WERI-Rb-1 (cell line): ENCODE data around the gene PLXNA2.

Source experiments
- DNase-seq: peaks from one replicate; pipeline ENCODE4 v3.0.0-alpha.2; 2020
- H3K27ac ChIP-seq: fragments of 250-450 bp; sonication (Bioruptor Pico); 2 replicates; pipeline ENCODE4 v1.5.1; 2020; ENCODE audit warnings: mild to moderate bottlenecking, moderate library complexity
- H3K27me3 ChIP-seq: fragments of 250-450 bp; sonication (Bioruptor Pico); 2 replicates; pipeline ENCODE4 v1.5.1; 2021; ENCODE audit warnings: mild to moderate bottlenecking, low read depth, moderate library complexity; ENCODE audit not compliant: insufficient read depth, severe bottlenecking
- H3K36me3 ChIP-seq: fragments of 250-450 bp; sonication (Bioruptor Pico); 2 replicates; pipeline ENCODE4 v1.5.1; 2020; ENCODE audit warnings: mild to moderate bottlenecking, moderate library complexity
- H3K4me3 ChIP-seq: 2 replicates; pipeline ENCODE4 v1.5.1; 2011; ENCODE audit warnings: low read depth, mild to moderate bottlenecking, control low read depth, low read length
- H3K9me3 ChIP-seq: fragments of 250-450 bp; sonication (Bioruptor Pico); 2 replicates; pipeline ENCODE4 v1.5.1; 2021; ENCODE audit warnings: mild to moderate bottlenecking, moderate library complexity; ENCODE audit not compliant: severe bottlenecking
- TF ChIP-seq, protein P1 (sequence below): IDR thresholded peaks from 2 replicates; pipeline ENCODE4 v1.5.1; 2011; ENCODE audit warnings: low read depth, mild to moderate bottlenecking, control low read depth, inconsistent platforms, low read length

The PLXNA2 gene

GRCh38 chr1:208159555-208160258, 84.5 kb downstream of the PLXNA2 start:
- H3K36me3 ChIP-seq = no peaks in the 10 kb centered on the region
- no peak for DNase-seq
- H3K27me3 ChIP-seq = no peaks in the 10 kb centered on the region
- peak overlapping the region; percentile 61 for H3K27ac ChIP-seq
- TF ChIP-seq, protein P1, sequence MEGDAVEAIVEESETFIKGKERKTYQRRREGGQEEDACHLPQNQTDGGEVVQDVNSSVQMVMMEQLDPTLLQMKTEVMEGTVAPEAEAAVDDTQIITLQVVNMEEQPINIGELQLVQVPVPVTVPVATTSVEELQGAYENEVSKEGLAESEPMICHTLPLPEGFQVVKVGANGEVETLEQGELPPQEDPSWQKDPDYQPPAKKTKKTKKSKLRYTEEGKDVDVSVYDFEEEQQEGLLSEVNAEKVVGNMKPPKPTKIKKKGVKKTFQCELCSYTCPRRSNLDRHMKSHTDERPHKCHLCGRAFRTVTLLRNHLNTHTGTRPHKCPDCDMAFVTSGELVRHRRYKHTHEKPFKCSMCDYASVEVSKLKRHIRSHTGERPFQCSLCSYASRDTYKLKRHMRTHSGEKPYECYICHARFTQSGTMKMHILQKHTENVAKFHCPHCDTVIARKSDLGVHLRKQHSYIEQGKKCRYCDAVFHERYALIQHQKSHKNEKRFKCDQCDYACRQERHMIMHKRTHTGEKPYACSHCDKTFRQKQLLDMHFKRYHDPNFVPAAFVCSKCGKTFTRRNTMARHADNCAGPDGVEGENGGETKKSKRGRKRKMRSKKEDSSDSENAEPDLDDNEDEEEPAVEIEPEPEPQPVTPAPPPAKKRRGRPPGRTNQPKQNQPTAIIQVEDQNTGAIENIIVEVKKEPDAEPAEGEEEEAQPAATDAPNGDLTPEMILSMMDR = no peak
- H3K4me3 ChIP-seq = no peak overlapping the region
- H3K9me3 ChIP-seq = no peaks in the 10 kb centered on the region

DNA sequence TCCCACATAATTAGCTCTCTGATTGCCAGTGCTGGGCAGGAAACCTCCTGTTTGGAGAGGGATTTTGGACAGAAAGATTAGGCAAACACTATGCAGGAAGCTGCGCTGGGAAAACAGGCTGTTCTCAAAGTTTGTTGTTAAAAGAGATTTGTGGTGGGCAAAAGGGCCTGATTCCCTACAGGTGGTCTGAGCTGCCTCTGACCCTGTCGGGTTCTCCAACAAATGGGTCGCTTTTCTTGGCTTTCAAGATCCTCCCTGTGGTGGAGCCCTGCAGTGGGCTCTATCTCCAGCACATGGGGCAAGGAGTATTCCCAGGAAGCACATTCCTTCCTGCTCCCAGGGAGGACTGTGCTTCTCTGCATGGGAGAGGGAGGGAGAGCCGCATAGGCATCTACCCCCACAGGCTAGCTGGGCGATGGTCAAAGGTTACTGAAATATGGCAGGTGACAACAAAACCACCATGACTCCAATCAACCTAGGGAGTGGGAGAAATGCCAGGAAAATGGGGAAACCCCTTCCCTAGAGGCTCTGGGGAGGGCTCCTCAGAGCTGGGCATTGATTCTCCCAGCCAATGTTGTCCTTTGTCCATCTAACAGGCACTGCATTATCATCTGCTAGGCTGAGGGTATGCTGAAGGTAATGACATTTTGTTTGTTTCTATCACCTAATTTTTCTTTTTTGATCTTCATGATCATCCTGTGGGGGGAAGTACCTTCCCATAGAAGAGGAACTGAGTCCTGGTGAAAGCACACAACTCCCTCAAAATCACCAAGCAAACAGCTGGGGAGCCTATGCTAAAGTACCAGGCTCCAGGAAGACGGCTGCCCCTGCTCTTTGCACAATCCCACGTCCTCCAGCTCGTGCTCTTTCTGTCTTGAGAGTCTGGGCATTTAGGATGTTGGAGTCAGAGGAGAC, 85.3 kb downstream of the PLXNA2 start:
- no peaks in the 10 kb centered on the region for H3K36me3 ChIP-seq
- no peaks in the 10 kb centered on the region for H3K9me3 ChIP-seq
- H3K27ac ChIP-seq = peak overlapping the region; percentile 61
- no peaks in the 10 kb centered on the region for H3K27me3 ChIP-seq
- no peak overlapping the region for H3K4me3 ChIP-seq
- TF ChIP-seq, protein P1 = no peak
- no peak for DNase-seq

GRCh38 chr1:208157769-208158168, 86.4 kb downstream of the PLXNA2 start:
- H3K27ac ChIP-seq = peak overlapping the region; percentile 61

GRCh38 chr1:208156741-208157140, 87.4 kb downstream of the PLXNA2 start:
- H3K9me3 ChIP-seq = no peaks in the 10 kb centered on the region
- H3K4me3 ChIP-seq = no peak overlapping the region
- no peaks in the 10 kb centered on the region for H3K27me3 ChIP-seq
- TF ChIP-seq, protein P1 = no peak
- DNase-seq = no peak
- no peak overlapping the region for H3K27ac ChIP-seq
- H3K36me3 ChIP-seq = no peaks in the 10 kb centered on the region

More at GRCh38 chr1:208157769-208158168, 86.4 kb downstream of the PLXNA2 start:
- DNase-seq = no peak
- Histone ChIP-seq H3K4me3 (no peak overlapping the region), H3K9me3 (no peaks in the 10 kb centered on the region), H3K36me3 (no peaks in the 10 kb centered on the region), H3K27me3 (no peaks in the 10 kb centered on the region)
- TF ChIP-seq, protein P1 = no peak

DNA sequence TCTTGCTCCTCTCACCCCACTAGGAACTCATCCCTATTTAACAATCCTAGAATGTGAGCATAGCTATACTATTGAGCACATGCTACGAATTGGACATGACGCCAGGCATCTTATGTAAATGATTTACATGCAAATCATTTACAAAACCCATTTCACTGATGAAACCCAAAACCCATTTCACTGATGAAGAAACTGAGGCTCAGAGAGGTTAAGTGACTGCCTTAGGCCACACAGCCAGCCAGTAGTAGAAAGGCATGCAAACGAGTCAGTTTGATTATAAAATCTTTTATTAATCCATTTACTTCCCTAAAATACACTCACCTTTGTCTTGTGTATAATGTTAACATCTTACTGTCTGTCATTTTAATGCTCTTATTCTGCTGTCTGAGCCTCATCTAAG, 87.9 kb downstream of the PLXNA2 start:
- Histone ChIP-seq H3K4me3 (no peak overlapping the region), H3K27me3 (no peaks in the 10 kb centered on the region)
- TF ChIP-seq, protein P1 = no peak

More for the DNA sequence above, 87.9 kb downstream of the PLXNA2 start:
- Histone ChIP-seq H3K36me3 (no peaks in the 10 kb centered on the region), H3K27ac (no peak overlapping the region), H3K9me3 (no peaks in the 10 kb centered on the region)
- no peak for DNase-seq
